Ishikawa (cell line): Measurements from ENCODE around the gene MNT.

Experiments used
- CEBPB ChIP-seq: IDR thresholded peaks from 2 replicates; pipeline ENCODE4 v1.6.1; 2012
- CREB1 ChIP-seq: IDR thresholded peaks from 2 replicates; pipeline ENCODE4 v1.6.1; 2012; ENCODE audit warnings: low read depth
- EP300 ChIP-seq: IDR thresholded peaks from 2 replicates; pipeline ENCODE4 v1.6.1; 2012; ENCODE audit warnings: borderline replicate concordance
- FOXM1 ChIP-seq: IDR thresholded peaks from 2 replicates; pipeline ENCODE4 v1.6.1; 2012; ENCODE audit warnings: low read depth, borderline replicate concordance
- MAX ChIP-seq: IDR thresholded peaks from 2 replicates; pipeline ENCODE4 v1.6.1; 2012
- NFIC ChIP-seq: IDR thresholded peaks from 2 replicates; pipeline ENCODE4 v1.6.1; 2012
- RAD21 ChIP-seq: IDR thresholded peaks from 2 replicates; pipeline ENCODE4 v1.6.1; 2012; ENCODE audit warnings: low read depth
- REST ChIP-seq: IDR thresholded peaks from 2 replicates; pipeline ENCODE4 v1.6.1; 2012; ENCODE audit warnings: low read depth, mild to moderate bottlenecking
- TAF1 ChIP-seq: IDR thresholded peaks from 2 replicates; pipeline ENCODE4 v1.6.1; 2012; ENCODE audit warnings: low read depth, mild to moderate bottlenecking
- TCF12 ChIP-seq: IDR thresholded peaks from 2 replicates; pipeline ENCODE4 v1.6.1; 2012; ENCODE audit warnings: low read depth
- YY1 ChIP-seq: IDR thresholded peaks from 2 replicates; pipeline ENCODE4 v1.6.1; 2012; ENCODE audit warnings: low read depth
- ZBTB7A ChIP-seq: IDR thresholded peaks from 2 replicates; pipeline ENCODE4 v1.6.1; 2012; ENCODE audit warnings: low read depth

- no peak for TF ChIP-seq RAD21
- no peak for TF ChIP-seq TCF12
- no peak for TF ChIP-seq EP300
- no peak for TF ChIP-seq TAF1
- no peak for TF ChIP-seq FOXM1
- no peak for TF ChIP-seq CREB1
- no peak for TF ChIP-seq ZBTB7A
- no peak for TF ChIP-seq MAX
- no peak for TF ChIP-seq NFIC
- no peak for TF ChIP-seq CEBPB
- TF ChIP-seq REST: no peak
- TF ChIP-seq YY1: no peak
Observed at GRCh38 chr17:2414446-2415064, 13.7 kb upstream of the MNT start.
